ENCODE results near the gene SULT1A2. TPM values are rescaled to one million over a fixed set of nuclear protein-coding genes. Genes with fewer than 3 reads are reported as not detected.

Gene SULT1A2
- polyA plus RNA-seq, 1 of the 3 experiments (the other 2 are of a cell fraction) = 0.07 TPM

DNA sequence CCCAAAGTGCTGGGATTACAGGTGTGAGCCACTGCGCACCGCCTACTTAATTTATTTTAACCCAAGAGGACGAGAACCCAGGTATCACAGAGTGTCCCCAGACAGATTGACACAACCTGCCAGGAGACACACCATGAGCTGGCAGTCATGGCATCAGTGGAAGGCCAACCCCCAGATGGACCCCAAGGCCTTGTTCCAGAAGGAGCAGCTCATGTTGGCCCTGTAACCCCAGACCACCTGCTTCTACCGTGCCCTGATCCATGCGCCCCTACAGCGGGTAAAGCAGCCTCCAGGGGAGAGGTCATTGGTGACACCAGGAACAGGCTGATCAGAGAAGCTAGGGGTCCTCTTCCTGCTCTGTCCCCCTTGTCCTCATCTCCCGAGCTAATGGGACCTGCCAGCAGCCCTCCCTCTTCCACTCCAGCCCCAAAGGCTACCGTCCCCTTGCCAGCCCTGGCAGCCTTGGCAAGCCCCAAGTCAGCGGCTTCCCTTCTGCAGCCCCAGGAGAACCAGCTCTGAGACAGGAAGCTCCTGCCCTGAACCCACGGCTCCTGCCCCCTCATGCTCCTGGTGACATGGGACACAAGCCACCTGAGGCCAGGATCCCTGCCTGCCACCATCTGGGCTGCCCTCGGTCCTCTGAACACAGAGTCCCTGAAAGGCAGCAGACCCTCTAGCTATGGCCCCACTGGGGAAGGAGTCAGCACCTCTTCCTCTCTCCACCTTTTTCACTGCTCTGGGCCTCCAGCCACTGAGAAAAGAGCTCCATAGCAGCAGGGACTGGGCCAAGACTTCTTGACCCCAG is 6.7 kb upstream of the SULT1A2 start:
- Histone ChIP-seq H2AFZ (ENCODE audit: low read depth) (no peak overlapping the region), H3K9me3 (no peaks in the 10 kb centered on the region), H3K9ac (no peak overlapping the region), H3F3A (replicated peaks; ENCODE audit: insufficient read depth) (no peaks in the 10 kb centered on the region), H3K4me1 (ENCODE audit: control insufficient read depth in 1 of 2, insufficient read depth in 2 of 2, low read depth in 1 of 2, low read length in 1 of 2) (no peaks in the 10 kb centered on the region), H3K9me2 (no peaks in the 10 kb centered on the region), H3K79me2 (ENCODE audit: insufficient read depth) (no peaks in the 10 kb centered on the region), H3K27ac (ENCODE audit: low read depth in 2 of 2, low read length in 1 of 2) (no peak overlapping the region), H3K4me2 (no peak overlapping the region), H3K36me3 (replicated peaks in 1 of 2; ENCODE audit: control insufficient read depth in 1 of 2, insufficient read depth in 2 of 2, low read length in 1 of 2) (no peaks in the 10 kb centered on the region), H4K20me1 (ENCODE audit: insufficient read depth) (no peaks in the 10 kb centered on the region), H3K4me3 (ENCODE audit: low read depth in 2 of 2, low read length in 1 of 2) (no peak overlapping the region), H3K27me3 (ENCODE audit: insufficient read depth) (no peaks in the 10 kb centered on the region)
- POLR2A ChIA-PET = no interaction called here
- WGBS (ENCODE audit: low lambda C conversion rate) = 72% methylated on average over 9 of the region's 11 CpGs
- TF ChIP-seq MEF2A (IDR thresholded peaks at IDR 0.05; ENCODE audit: borderline replicate concordance, low read depth) = no peak
- TF ChIP-seq SIN3A (IDR thresholded peaks at IDR 0.05; ENCODE audit: borderline replicate concordance, low read depth, low read length) = no peak
- TF ChIP-seq, protein P1, sequence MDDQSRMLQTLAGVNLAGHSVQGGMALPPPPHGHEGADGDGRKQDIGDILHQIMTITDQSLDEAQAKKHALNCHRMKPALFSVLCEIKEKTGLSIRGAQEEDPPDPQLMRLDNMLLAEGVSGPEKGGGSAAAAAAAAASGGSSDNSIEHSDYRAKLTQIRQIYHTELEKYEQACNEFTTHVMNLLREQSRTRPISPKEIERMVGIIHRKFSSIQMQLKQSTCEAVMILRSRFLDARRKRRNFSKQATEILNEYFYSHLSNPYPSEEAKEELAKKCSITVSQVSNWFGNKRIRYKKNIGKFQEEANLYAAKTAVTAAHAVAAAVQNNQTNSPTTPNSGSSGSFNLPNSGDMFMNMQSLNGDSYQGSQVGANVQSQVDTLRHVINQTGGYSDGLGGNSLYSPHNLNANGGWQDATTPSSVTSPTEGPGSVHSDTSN (IDR thresholded peaks at IDR 0.05) = no peak
- no peak for TF ChIP-seq MXI1 (IDR thresholded peaks at IDR 0.05; ENCODE audit: low read depth, low read length)
- no peak for DNase-seq
- CTCF ChIA-PET = interaction anchor here (1.4 kb wide), 1 partner anchor 13 kb away, joined by 3 read pairs; no protein-coding TSS in a partner anchor

DNA sequence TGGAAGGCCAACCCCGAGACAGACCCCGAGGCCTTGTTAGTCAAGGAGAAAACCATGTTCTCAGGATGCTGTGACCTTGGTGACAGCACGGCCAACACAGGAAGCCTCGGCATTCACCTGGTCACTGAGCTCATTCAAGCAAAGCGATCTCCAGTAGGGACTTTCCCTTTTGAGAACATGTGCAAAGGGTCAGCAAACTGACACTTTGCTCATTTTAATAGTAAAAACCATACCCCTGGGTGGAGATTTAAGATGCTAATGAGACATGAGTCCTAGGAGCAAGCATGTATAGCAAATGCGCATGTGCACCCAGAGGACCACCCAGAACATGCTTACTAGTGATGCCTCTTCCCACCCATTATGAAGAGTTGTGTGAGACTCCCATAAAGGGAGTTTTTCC is 5.7 kb upstream of the SULT1A2 start:
- TF ChIP-seq GABPA (IDR thresholded peaks at IDR 0.05; ENCODE audit: low read depth) (no peak), CHD2 (IDR thresholded peaks at IDR 0.05; ENCODE audit: low read length, partially characterized antibody) (no peak), MXI1 (IDR thresholded peaks at IDR 0.05; ENCODE audit: low read depth, low read length) (no peak), SIN3A (IDR thresholded peaks at IDR 0.05; ENCODE audit: borderline replicate concordance, low read depth, low read length) (no peak), FOSL2 (IDR thresholded peaks at IDR 0.05; ENCODE audit: borderline replicate concordance, low read depth) (no peak), NFIC (IDR thresholded peaks at IDR 0.05; ENCODE audit: borderline replicate concordance) (no peak), RFX5 (IDR thresholded peaks at IDR 0.05; ENCODE audit: low read length) (no peak), TEAD4 (IDR thresholded peaks at IDR 0.05; ENCODE audit: borderline replicate concordance, insufficient read depth) (no peak), NRF1 (IDR thresholded peaks at IDR 0.05; ENCODE audit: low read depth, low read length) (no peak), SMC3 (IDR thresholded peaks at IDR 0.05; ENCODE audit: low read depth, low read length) (no peak), FOXJ3 (CRISPR knock-in tag; IDR thresholded peaks at IDR 0.05) (no peak), ELF1 (IDR thresholded peaks at IDR 0.05) (no peak), RAD21 (IDR thresholded peaks at IDR 0.05; ENCODE audit: low read length) (no peak)
- TF ChIP-seq, protein P2, sequence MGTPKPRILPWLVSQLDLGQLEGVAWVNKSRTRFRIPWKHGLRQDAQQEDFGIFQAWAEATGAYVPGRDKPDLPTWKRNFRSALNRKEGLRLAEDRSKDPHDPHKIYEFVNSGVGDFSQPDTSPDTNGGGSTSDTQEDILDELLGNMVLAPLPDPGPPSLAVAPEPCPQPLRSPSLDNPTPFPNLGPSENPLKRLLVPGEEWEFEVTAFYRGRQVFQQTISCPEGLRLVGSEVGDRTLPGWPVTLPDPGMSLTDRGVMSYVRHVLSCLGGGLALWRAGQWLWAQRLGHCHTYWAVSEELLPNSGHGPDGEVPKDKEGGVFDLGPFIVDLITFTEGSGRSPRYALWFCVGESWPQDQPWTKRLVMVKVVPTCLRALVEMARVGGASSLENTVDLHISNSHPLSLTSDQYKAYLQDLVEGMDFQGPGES (IDR thresholded peaks at IDR 0.05; ENCODE audit: low read depth, low read length) = no peak
- TF ChIP-seq, protein P3, sequence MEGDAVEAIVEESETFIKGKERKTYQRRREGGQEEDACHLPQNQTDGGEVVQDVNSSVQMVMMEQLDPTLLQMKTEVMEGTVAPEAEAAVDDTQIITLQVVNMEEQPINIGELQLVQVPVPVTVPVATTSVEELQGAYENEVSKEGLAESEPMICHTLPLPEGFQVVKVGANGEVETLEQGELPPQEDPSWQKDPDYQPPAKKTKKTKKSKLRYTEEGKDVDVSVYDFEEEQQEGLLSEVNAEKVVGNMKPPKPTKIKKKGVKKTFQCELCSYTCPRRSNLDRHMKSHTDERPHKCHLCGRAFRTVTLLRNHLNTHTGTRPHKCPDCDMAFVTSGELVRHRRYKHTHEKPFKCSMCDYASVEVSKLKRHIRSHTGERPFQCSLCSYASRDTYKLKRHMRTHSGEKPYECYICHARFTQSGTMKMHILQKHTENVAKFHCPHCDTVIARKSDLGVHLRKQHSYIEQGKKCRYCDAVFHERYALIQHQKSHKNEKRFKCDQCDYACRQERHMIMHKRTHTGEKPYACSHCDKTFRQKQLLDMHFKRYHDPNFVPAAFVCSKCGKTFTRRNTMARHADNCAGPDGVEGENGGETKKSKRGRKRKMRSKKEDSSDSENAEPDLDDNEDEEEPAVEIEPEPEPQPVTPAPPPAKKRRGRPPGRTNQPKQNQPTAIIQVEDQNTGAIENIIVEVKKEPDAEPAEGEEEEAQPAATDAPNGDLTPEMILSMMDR (IDR thresholded peaks at IDR 0.05) = no peak
- TF ChIP-seq, protein P4, sequence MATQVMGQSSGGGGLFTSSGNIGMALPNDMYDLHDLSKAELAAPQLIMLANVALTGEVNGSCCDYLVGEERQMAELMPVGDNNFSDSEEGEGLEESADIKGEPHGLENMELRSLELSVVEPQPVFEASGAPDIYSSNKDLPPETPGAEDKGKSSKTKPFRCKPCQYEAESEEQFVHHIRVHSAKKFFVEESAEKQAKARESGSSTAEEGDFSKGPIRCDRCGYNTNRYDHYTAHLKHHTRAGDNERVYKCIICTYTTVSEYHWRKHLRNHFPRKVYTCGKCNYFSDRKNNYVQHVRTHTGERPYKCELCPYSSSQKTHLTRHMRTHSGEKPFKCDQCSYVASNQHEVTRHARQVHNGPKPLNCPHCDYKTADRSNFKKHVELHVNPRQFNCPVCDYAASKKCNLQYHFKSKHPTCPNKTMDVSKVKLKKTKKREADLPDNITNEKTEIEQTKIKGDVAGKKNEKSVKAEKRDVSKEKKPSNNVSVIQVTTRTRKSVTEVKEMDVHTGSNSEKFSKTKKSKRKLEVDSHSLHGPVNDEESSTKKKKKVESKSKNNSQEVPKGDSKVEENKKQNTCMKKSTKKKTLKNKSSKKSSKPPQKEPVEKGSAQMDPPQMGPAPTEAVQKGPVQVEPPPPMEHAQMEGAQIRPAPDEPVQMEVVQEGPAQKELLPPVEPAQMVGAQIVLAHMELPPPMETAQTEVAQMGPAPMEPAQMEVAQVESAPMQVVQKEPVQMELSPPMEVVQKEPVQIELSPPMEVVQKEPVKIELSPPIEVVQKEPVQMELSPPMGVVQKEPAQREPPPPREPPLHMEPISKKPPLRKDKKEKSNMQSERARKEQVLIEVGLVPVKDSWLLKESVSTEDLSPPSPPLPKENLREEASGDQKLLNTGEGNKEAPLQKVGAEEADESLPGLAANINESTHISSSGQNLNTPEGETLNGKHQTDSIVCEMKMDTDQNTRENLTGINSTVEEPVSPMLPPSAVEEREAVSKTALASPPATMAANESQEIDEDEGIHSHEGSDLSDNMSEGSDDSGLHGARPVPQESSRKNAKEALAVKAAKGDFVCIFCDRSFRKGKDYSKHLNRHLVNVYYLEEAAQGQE (IDR thresholded peaks at IDR 0.05; ENCODE audit: low read depth, low read length) = no peak
- Histone ChIP-seq H3K27me3 (ENCODE audit: insufficient read depth) (no peaks in the 10 kb centered on the region), H2AFZ (ENCODE audit: low read depth) (no peak overlapping the region), H3K4me1 (ENCODE audit: control insufficient read depth in 1 of 2, insufficient read depth in 2 of 2, low read depth in 1 of 2, low read length in 1 of 2) (no peaks in the 10 kb centered on the region), H3K4me3 (ENCODE audit: low read depth in 2 of 2, low read length in 1 of 2) (no peak overlapping the region), H3F3A (replicated peaks; ENCODE audit: insufficient read depth) (no peaks in the 10 kb centered on the region), H3K79me2 (ENCODE audit: insufficient read depth) (no peaks in the 10 kb centered on the region), H3K9me2 (no peaks in the 10 kb centered on the region), H3K27ac (ENCODE audit: low read depth in 2 of 2, low read length in 1 of 2) (no peak overlapping the region), H3K4me2 (no peak overlapping the region), H3K9ac (no peak overlapping the region), H3K36me3 (replicated peaks in 1 of 2; ENCODE audit: control insufficient read depth in 1 of 2, insufficient read depth in 2 of 2, low read length in 1 of 2) (no peaks in the 10 kb centered on the region), H3K9me3 (no peaks in the 10 kb centered on the region), H4K20me1 (ENCODE audit: insufficient read depth) (no peaks in the 10 kb centered on the region)
- no peak for DNase-seq
- WGBS (ENCODE audit: low lambda C conversion rate) = 68% methylated on average over 4 of the region's 6 CpGs
- CTCF ChIA-PET = no interaction called here
- POLR2A ChIA-PET = no interaction called here

Measured in SK-N-SH (cell line).